GM10266 (cell line): ENCODE results near the gene SMG6.
"Not testable (repeated sequence)": the region's sequence is repeated elsewhere in the genome, so short reads cannot be mapped to it uniquely, and the experiment has no call there.

Experiments
- DNase-seq: peaks from one replicate; pipeline ENCODE4 v3.0.0; 2012; ENCODE audit errors: extremely low spot score
- CTCF ChIP-seq: IDR thresholded peaks from 2 replicates; pipeline ENCODE4 v1.5.1; 2012; ENCODE audit warnings: mild to moderate bottlenecking, low read depth; ENCODE audit not compliant: control insufficient read depth, insufficient read depth; ENCODE audit errors: missing control alignments

The SMG6 gene

DNA sequence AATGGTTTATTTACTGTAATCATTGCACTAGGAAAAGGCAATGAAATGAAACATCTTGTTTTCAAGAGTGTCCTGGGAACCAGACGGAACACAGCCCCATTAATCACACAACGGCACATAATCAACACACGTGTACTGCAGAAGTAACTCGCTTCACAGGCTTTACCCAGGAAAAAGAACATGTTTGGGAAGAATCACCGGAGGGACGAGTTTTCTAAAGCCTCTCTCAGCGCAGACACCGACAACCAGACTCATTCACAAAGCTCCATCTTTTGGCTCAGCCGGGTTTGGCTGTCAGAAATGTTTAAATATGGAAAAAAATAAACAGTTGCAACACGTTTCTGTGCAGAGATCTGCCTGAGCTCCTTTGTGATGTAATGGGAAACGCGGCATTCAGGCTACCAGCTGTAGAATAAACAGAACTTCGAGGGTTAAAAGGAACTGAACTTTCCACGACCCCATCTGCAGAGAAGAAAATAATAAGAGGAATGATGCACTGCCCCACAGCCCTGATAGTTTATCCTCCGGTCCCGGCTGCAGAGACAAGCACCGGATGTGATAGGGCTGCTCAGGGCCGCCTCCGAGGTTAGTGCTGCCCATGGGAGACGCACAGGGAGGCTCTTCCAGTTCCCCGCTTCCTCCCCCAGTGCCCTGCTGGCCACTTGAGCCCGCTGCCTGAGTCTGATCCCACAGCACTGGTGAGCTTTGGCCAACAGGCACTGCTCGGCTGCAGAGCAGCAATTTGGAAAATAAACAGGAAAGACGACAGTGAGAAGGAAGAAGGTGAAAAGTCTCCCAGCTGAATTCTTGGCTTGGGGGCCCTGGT, 128.9 kb downstream of the SMG6 start:
- DNase-seq: no peak
- no peak for TF ChIP-seq CTCF

- no peak for TF ChIP-seq CTCF
- DNase-seq: no peak
These were observed 129.6 kb downstream of the SMG6 start for GRCh38 chr17:2174014-2174413.

DNA sequence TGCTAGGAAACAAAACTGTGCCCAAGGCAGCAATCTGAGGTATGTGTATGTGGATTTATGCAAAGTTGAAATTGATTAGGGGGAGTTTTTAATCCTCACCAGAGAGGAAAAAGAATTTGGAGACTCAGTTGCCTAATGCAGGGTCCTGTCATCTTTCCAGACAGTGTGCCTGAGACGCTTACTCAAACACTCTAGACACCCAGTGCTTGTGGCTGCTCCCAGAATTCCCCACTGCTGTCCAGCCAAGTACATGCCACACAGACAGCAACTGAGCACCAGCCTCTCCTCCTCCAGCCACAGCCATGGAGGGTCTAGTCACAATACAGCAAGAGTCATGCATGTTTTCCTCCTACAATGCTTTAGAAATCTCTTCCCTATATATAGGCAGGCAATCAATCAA, 130.6 kb downstream of the SMG6 start:
- no peak for DNase-seq

GRCh38 chr17:2172077-2172851, 131.3 kb downstream of the SMG6 start:
- TF ChIP-seq CTCF: no peak
- DNase-seq: no peak

More for the DNA sequence above, 130.6 kb downstream of the SMG6 start:
- no peak for TF ChIP-seq CTCF

- no peak for TF ChIP-seq CTCF
- DNase-seq: no peak
These were observed 131.9 kb downstream of the SMG6 start for GRCh38 chr17:2171702-2172076.

DNA sequence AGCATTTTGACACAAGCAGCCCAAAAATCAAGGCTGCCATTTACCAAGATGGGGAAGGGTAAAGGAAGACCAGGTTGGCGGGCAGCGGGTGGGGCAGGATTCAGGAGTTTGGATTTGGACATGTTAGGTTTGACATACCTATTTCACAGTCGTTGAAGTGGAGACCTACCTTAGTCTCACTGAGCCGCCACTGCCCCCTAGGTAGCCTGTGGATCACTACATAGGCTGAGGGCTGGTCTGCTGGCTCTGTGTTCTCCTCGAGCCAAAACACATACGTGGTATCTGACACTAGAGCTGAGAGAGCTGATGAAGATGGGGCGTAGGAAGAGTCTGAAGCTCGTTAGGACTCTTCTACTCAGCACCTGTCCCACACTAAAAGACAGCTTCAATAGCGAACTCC, 133.6 kb downstream of the SMG6 start:
- peak; percentile 57 for TF ChIP-seq CTCF
- peak; percentile 43 for DNase-seq

GRCh38 chr17:2165723-2166122, 137.9 kb downstream of the SMG6 start:
- DNase-seq: not testable (repeated sequence)
